GM19324 (cell line): ENCODE results near the gene C2orf76.
"Not testable (repeated sequence)": the region's sequence is repeated elsewhere in the genome, so short reads cannot be mapped to it uniquely, and the experiment has no call there.

Experiments
- ATAC-seq: cut with Tn5 transposase; IDR thresholded peaks from one replicate; pipeline ENCODE4 v1.9.1; 2021; ENCODE audit warnings: mild to moderate bottlenecking, moderate library complexity; ENCODE audit not compliant: unreplicated experiment, low FRiP score

The C2orf76 gene

DNA sequence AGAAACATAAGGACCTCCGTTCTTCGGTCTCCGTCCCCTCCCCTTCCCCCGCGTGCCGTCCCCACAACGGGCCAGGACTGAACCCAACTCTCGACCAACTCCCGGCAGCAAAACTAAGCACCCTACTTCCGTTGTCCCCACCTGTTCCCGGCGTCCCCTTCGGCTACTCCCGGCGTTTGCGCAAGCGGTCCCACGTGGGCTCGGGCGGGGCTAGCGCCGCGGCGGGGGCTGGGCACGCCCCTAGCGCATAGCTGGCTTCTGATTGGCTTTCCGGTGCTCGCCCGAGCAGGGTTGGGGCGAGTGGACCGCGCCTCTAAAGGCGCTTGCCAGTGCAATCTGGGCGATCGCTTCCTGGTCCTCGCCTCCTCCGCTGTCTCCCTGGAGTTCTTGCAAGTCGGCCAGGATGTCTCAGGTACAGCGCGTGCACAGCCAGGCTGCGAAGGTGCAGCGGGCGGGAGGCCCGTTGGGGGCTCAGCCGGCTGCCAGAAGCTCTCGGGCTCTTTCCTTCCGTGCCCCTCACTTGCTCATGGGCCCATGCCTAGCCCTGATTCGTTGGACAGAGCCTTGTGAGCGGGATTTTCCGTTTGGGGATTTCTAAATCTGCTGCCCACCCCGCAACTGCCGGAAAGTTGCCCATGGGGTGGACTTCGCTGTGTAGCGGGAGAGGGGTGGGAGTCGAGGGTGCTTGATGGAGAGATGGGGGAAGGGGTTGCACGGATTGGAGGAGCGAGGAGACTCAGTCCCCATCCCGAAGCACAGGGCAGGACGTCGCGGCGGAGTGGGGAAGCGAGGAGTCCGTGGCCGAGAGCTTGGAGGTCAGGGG, at the start of gene C2orf76, which contains the start of gene DBI:
TSS of gene C2orf76 (minus strand) at position 186 of the 823 bp plus-strand sequence. CDS start 26,875 bp downstream, outside the sequence.
TSS of gene DBI (plus strand) at position 329 of the 823 bp plus-strand sequence. CDS start at position 404, 75 bp downstream.
- peak; percentile 99 for ATAC-seq

DNA sequence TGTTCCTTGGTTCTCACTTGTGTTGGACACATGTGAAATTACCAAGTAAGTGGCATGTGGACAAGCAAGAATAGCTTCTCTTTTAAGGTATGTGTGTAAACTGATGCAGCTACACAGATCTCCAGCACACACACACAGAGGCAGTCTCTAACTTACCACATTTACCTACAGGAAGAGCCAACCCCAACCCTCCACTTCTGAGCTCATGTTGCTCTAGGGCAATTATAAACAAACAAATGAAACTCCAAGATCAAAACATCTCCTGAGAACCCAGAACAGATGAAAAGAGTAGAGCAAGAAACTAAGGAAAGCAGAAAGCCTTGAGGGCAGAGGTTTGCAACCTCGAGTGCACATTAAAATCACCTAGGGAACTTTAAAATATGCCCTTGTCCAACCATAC, 49.0 kb upstream of the C2orf76 start:
- ATAC-seq, result no peak

GRCh38 chr2:119414894-119415293, 48.3 kb upstream of the C2orf76 start:
- ATAC-seq, result no peak

- ATAC-seq, result no peak
Measured at GRCh38 chr2:119409506-119409905, 42.9 kb upstream of the C2orf76 start.

DNA sequence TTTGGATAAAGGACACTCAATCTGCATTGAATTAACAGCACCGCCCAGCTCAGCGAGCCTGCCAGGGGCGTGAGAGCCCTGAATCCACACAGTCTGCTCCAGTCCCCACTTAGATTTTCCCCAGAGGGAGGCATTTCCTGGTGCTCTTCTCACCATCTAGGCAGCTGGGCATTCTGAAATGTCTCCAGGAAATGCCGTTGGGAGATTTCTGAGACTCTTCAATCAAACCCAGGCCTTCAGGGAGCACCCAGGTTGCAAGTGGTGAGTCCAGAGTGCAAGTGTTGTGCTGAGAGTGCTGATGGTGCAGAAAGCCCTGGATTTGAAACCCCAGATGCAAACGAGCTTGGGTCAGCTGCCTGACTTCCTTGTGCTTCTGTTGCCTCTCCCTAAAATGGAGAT, 41.6 kb upstream of the C2orf76 start:
- ATAC-seq, result no peak

GRCh38 chr2:119407430-119408220, 41.0 kb upstream of the C2orf76 start:
- ATAC-seq, result peak; percentile 54

GRCh38 chr2:119405151-119405550, 38.5 kb upstream of the C2orf76 start:
- ATAC-seq, result no peak

GRCh38 chr2:119403618-119404017, 37.0 kb upstream of the C2orf76 start:
- ATAC-seq, result not testable (repeated sequence)

DNA sequence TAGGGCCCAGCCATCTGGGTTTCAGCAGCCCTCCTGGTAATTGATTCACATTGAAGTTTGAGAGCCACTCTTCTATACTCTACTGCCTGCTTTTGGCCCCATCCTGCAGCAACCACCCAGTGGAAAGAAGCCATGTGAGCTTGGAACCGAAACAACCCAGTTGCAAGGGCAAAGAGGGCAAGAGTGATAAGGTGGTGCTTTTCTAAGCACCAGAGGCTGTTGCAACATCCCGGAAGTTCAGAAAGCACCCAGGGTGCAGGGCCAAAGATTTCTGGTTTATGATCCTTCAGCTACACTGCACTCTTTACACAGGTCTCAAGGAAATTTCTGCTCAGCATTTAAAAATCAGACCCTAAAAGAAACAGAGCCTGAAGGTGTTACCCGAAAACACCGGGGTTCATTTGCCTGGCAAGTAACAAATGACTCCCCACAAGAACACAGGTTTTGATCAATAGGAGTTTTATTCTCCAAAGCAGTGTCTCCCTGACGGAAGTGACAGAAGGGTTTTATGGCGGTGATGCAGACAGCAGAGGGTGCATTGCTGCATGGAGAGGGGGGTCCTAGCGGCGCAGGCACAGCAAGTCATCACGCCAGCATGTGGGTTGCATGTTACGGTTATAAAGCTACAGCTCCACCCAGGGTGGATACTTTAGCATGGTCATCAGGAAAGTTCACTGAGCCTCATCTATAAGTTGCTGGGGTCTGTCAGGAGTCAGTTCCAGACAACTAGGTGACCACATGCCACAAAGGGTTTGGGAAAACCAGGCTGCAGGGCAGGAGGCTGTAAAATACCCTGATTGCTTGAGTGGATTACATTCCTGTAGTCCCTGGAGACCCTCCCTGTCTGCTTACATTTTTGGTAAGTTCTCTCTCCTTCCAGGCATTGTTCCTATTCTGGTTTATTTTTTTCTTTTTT, 36.3 kb upstream of the C2orf76 start:
- no peak for ATAC-seq

DNA sequence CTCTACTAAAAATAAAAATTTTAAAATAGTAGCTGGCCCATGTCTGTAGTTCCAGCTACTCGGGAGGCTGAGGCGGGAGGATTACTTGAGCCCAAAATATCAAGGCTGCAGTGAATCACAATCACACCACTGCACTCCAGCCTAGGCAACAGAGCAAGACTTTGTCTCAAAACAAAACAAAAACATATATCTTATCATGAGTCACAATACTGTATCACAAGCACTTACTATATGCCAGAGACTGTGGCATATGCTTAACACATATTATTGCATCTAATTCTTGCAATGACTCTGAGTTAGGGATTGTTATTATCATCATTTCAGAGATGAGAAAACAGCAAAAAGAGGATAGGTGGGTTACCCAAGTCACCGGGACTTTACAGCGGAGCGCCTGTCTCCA, 35.5 kb upstream of the C2orf76 start:
- ATAC-seq, result no peak

DNA sequence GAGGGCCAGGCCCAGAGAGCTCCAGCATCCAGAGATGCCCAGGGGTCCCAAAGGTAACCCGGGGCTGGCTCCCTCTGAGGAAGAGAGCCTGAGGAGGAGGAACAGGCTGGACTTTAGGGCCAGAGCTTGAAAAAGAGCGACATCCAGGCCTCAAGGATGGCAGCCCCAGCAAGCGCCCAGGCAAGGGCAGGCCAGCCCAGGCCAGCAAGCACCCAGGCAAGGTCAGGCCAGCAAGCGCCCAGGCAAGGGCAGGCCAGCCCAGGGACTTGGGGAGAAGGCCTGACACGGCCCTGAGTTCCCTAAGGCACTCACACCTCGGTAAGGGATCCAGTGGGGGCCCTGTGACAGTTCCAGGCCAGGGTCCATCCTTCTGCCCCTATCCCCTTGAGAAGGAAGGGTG, 30.6 kb upstream of the C2orf76 start:
- no peak for ATAC-seq

DNA sequence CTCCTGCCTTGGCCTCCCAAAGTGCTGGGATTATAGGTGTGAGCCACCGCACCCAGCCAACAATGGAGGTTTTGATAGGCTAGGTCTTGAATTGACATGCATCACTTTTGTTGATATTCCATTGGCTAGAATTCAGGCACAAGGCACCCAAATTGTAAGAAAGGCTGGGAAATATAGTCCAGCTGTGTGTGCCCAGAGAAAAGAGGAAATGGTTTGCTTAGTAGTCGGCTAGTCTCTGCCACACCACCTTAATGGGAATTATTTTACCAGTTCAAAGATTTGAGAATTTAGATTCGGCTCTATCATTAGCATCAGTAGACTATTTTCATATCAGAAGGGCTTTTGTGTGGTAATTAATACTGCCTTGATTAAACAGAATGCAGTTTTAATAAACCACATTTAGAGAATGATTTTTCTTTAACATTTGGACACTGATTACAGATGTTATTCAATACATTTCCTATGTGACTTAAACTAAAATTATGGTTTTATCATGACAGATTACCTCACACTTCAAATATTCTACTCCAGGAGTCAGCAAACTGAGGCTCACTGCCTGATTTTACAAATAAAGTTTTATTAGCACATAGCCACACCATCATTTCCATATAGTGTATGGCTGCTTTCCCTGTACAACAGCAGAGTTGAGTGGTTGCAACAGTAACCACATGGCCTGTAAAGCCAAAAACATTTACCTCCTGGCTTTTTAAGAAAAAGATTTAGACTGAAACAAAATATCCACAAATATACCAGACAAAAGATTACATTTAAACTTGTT, 27.5 kb upstream of the C2orf76 start:
- no peak for ATAC-seq

DNA sequence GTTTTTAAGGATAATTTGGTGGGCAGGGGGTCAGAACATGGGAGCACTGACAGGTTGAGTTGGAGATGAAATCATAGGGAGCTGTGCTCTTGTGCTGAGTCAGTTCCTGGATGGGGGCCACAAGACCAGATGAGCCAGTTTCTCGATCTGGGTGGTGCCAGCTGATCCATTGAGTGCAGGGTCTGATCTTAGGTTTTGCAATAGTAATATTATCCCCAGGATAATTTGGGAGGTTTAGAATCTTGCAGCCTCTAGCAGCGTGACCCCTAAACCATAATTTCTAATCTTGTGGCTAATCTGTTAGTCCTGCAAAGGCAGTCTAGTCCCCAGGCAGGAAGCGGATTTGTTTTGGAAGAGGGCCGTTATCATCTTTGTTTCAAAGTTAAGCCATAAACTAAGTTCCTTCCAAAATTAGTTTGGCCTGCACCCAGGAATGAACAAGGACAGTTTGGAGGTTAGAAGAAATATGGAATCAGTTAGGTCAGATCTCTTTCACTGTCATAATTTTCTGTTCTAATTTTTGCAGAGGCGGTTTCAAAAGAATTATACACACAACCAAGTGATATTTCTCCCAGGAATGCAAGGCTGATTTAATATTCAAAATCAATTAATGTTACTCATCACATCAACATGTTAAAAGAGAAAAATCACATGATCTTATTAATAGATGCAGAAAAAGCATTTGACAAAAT, 23.1 kb upstream of the C2orf76 start:
- no peak for ATAC-seq

- peak; percentile 66 for ATAC-seq
Measured at GRCh38 chr2:119387381-119388129, 20.9 kb upstream of the C2orf76 start.

- ATAC-seq, result no peak
Measured at GRCh38 chr2:119385466-119385865, 18.8 kb upstream of the C2orf76 start.

GRCh38 chr2:119384971-119385370, 18.3 kb upstream of the C2orf76 start:
- no peak for ATAC-seq

DNA sequence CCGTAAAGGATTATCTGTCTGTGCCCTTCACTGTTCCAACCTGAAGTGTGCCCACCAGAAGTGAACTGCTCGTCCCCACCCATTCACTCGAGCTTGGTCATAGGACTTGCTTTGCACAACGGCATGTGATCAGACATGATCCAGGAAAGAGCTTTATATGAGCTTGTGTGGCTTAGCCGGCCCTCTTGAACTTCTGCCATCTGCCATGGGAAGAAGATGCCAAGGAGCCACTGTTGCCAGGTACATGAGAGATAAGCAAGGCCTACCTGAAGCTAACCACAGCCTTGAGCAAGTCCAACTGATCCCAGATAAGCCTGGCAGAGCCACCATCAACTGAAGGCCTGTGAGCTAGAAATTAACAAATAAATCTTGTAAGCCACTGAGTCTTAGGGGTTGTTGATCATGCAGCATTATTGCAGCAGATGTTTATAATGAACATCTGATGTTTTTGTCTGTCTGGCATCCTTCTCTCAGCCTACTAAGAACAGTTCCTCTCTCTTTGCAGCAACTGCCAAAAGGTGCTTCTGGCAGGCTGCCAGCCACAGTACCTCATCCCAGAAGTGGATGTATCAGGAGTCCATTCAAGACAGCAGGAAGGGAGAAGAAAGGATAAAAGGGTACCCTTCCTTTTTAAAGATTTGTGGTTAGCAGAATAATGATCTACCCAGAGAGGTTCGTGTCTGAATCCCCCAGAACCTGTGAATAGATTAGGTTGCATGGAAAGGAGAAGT, 16.9 kb upstream of the C2orf76 start:
- ATAC-seq, result no peak

GRCh38 chr2:119378566-119378965, 11.9 kb upstream of the C2orf76 start:
- ATAC-seq, result no peak
